GM18519 (cell line): ENCODE results near the gene C1orf94.

ENCODE experiments used
- ATAC-seq: cut with Tn5 transposase; IDR thresholded peaks from one replicate; pipeline ENCODE4 v1.9.1; 2021; ENCODE audit warnings: mild to moderate bottlenecking, moderate library complexity; ENCODE audit not compliant: unreplicated experiment, low FRiP score

Gene C1orf94, protein sequence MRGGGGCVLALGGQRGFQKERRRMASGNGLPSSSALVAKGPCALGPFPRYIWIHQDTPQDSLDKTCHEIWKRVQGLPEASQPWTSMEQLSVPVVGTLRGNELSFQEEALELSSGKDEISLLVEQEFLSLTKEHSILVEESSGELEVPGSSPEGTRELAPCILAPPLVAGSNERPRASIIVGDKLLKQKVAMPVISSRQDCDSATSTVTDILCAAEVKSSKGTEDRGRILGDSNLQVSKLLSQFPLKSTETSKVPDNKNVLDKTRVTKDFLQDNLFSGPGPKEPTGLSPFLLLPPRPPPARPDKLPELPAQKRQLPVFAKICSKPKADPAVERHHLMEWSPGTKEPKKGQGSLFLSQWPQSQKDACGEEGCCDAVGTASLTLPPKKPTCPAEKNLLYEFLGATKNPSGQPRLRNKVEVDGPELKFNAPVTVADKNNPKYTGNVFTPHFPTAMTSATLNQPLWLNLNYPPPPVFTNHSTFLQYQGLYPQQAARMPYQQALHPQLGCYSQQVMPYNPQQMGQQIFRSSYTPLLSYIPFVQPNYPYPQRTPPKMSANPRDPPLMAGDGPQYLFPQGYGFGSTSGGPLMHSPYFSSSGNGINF

DNA sequence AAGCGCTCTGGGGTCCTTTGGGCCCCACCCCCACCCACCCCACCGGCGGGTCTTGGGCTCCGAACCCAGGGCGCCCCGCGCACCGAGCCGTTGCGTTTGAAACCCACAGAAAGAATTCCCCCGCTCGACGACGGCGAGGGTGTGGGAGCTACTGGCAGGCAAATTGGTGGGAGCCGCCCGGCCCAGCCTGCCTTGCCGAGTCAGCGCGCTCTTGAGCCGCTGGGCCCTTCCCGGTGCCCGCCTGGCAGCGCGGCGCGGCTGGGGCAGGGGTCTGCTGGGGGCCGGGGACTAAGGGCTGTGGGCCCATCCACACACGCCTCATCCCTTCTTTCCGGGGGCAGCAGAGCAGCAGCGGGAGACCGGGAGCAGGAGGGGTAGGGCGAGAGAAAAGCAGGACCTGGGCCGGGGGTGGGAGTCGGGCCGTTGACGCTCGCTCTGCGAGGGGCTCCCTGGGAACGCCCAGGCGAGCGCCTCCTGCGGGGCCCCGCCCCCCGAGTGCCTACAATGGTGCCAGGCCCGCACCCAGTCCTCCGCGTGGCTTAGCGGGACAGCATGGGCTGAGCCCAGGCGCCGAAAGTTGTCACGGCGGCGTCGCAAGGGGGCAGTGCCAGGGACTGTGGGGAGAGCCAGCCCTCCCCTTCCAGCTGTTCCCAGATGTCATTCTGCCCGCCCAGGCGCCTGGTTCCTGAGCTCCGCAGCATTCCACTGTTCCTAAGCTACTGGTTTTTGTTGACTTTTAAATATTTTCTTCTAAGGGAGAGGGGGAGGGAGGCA is at the start of gene C1orf94:
Gene C1orf94, plus strand, starts transcription at position 78 of the 774 bp plus-strand sequence. CDS start 883 bp downstream, outside the sequence.
- no peak for ATAC-seq

DNA sequence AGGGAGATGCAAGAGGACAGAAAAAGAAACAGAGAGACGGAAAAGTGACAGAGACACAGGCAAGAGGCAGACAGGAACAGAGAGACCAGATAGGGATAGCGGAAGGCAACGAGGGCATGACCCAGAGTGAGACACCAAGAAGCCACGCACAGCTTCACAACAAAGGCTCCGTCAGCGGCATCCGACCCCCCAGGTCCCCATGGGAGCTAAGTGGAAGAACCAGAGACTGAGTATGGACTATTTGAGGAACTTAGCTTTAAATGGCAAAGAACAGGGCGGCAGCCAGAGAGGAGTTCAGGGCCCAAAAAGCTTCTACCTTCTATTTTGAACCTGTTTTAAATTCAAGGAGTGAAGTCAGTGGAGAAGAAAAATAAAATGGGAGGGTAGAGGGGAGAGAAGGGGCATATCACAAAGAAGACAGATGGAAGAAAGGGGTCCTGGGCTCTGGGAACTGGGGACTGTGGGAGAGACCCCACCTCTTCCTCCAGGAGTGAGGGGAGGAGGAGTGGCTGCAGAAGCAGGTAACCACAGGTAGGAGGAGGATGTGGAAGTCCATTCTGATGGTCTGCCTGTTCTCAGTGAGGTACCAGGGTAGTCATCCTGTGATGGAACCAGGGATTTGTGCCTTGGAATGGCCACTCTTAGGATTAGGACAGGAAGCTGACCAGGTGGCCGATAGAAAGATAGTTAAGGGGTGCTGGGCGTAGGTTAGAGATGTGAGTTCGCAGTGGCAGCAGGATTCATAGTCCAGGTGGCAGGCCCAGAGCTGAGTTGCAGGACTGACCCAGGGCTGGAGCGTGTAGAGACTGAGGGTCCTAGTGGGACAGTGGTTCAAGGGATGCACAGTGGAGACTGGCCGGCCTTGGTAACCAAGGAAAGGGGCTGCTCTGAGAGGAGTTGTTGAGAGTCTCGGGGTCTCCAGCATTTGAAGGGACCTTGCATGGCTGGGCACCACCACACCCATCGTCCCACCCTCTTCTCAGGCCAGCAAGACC is 49.4 kb upstream of the C1orf94 start:
- no peak for ATAC-seq

DNA sequence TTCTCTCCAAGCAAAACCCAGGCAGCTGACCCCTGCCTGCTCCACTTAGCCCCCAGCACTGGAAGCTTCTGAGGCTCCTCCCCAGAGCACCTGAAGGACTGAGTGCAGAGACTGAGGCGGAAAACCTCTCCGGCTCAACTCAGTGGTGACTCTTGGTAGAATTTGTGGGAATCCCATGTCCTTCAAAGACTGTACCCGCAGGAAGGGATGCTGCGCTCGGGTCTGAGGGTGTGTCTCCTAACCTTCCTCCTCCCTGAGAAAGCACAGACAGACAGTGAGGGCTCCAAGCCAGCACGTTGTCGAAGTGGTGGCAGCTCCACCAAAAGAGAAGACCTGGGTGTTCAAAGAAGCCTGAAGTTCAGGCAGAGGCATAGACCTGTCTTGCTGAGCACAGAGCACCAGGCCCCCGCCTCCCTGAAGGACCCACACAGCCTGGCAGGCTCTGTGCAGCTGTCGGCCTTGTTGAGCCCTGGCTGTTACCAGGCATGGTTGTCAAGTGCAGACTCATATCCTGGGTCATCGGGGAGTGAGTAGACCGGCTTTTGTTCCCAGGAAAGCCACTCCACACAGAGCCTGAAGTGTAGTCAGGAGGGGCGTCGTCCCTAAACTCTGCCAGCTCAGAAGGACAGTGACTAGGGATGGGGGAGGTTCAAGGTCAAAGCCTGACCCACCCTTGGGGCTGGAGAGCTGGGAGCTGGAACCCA is 48.4 kb upstream of the C1orf94 start:
- no peak for ATAC-seq

DNA sequence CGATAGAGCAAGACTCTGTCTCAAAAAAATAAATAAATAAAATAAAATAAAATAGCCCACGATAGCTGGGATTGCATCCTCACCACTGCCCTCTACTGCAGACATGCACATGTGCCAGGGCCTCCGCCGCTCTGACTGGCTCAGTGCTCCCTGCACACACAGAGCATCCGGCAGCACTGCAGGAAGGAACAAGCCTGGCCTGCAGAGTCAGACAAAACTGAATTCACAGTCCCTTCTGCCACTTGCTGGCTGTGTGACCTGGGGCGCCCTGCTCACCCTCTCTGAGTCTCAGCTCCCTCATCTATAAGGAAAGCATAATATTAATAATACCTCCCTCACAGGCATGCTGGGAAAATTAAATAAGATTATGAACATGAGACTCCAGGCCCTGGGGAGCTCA is 47.1 kb upstream of the C1orf94 start:
- no peak for ATAC-seq

DNA sequence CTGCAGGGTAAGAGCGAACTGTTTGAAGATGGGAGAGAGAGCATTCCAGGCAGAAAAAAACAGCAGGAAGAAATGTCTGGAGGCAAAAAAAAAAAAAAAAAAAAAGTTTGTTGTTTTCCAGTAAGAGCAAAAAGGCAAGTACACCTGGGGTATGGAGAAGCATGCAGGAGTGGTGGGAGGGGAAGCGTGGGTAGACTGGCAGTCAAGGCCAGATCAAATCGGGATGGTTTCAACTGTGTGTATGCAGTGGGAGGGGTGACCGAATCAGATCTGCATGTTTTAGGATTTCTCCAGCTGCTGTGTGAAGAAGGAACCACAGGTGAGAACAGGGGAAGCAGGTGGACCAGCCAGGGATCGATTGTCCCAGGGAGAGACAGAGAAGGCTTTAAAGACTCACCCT is 46.4 kb upstream of the C1orf94 start:
- ATAC-seq = no peak

DNA sequence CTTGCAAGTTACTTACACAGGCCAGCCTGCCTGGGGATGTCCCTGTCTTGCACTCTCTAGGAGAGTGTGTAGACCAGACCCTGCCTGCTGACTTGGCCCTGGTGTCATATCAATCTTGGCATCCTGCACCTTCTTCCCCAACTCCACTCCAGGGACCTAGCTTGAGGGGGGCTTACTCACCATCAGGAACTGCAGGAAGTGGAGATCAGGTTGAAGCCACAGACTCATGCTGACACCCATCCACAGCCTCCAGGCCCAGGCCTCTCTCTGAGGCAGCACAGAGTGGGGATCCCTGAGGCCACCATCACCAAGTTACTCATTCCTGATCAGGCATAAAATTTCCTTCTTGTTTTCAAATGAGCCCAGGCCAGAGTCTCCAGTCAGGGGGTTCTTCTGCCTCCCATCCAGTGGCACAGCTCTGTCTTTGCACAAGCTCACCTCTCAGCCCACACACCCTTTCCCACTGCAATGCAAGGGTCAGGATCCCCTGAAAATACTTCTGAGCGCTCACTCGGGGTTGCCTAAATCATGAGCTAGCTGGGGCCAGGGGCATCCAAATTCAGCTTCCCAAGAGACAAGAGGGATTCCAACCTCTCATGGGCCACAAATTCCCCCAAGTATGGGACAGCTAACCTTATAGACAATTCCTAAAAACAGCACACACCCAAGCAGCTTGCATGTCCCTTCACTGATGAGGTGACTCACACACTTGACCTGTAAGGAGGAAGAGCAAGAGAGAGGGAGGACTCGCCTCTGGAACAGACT is 45.1 kb upstream of the C1orf94 start:
- no peak for ATAC-seq

DNA sequence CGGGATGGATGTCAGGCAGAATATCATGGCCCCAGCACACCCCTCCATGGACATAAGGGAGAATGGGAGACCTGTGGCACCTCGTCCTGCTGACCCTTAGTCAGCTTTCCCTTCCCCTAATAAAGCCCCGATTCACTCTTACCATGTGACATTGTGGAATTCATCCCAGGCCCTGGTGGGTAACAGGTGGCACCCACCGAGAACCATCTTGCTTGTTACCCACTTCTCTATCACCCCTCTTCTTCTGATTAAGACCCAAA is 44.6 kb upstream of the C1orf94 start:
- ATAC-seq = no peak

DNA sequence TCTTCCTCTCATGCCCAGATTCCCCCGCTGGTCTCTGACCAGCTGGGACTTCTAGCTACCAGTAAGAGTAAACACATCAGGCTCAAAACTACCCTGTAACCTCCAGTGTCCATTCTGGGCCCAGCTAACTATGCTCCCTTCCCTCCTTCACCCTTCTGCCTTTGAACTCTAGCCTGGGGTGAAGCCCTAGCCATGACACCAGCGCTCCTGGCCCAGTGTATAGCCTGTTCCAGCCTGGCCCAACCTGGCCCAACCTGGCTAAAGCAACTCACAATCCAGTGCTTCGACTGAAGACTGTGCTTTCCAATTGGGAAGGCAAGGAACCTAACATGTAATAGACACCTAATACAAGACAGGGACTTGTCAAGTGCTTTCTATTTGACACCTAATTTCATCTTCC is 39.3 kb upstream of the C1orf94 start:
- ATAC-seq = no peak

DNA sequence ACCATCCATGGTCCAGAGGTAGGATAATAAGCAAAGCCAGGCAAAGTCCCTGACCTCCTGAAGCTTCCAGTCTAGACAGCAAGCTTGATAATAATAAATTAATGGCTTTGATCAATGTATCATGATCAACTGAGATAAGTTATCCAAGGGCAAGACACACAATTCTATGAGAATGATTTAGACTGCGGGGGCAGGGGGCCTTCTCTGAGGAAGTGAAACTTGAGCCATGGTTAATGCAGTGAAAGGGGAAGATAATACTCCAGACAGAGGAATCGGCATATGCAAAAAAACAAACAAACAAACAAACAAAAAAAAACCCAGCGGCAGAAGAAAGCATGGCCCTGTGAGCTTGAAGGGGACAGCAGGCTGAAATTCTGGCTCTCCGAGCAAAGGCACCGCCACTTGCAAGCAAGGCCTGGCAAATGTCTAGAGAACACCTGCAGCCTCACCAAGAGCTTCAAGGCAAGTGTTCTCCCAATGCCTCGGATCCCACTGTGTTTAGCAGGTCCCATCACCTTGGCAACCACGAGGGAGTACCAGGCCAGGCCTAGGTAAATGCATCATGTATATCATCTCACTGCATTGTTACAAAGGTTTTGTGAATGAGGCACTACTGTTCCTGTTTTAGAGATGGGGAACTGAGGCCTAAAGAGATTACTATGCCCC is 36.6 kb upstream of the C1orf94 start:
- ATAC-seq = no peak

DNA sequence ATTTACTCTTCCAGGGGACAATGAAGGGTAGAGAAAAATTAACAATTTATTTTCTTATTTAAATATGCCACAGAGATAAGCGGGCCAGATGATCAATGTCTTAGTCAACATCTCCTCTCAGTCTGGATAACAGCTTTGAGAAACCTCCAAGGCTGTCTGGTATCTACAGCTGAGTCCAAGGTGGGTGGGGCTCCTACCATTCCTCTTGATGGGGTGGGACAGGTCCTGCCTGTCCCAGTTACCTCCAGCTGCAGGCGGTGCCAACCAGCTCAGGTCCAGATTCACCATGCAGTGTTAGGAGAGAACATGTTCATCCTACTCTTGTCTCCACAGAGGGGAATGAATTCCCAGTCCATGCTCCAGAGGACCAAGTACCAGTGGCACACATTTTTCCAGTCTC is 32.7 kb upstream of the C1orf94 start:
- ATAC-seq = no peak

DNA sequence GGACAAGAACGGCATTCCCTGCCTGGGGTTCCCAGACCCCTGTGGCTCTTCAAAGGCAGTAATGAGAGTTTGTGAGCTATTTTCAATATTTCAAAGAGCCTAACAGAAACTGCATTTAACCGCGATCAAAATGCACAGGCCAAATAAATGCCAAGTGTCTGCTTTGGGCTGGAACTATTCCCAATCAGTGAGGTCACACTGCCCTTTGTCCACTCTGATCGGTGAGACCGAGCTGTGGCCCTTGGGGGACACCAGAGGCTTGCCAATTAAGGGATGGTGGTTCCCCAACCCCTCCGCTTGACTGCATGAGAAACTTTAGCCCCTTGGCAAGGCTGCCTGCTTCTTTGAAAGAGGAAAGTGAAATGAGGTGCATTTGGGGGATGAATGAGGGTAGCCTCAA is 31.9 kb upstream of the C1orf94 start:
- ATAC-seq = no peak

DNA sequence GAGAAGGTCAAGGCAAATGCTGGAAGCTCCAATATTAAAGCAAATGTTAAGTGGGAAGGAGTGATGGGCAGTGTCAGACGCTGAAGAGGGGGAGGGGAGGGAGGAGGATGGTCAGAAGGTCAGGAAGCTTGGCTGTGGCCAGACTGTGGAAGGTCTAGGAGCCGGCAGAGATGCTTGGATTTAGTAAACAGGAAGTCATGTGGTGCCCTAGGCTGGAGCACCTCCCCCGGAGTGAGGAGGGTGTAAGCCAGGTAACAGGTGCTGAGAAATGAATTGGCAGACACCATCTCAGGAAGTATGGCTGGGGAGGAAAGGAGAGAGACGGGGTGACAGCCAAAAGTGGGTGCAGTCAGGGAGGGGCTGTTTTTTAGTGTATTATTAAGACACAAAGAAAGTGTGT is 29.4 kb upstream of the C1orf94 start:
- ATAC-seq = no peak

DNA sequence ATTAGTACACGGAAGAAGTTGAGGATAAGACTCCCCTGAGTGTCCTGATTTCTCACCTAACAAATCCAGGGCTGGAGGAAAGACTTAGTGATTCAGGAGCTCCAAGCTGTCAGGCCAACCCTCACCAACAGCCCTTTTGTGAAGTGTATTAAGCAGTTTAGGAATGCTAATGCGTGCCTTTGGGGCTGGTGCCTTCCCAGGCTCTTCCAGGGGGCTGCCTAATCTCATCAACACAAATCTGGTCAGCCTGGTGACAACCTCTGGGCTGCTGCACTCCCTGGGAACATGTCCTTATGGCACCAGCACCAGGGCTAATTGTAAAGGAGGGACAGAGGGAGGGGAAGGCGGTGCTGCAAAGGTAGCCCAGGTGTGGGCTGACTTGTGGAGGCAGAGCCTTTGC is 27.2 kb upstream of the C1orf94 start:
- no peak for ATAC-seq

DNA sequence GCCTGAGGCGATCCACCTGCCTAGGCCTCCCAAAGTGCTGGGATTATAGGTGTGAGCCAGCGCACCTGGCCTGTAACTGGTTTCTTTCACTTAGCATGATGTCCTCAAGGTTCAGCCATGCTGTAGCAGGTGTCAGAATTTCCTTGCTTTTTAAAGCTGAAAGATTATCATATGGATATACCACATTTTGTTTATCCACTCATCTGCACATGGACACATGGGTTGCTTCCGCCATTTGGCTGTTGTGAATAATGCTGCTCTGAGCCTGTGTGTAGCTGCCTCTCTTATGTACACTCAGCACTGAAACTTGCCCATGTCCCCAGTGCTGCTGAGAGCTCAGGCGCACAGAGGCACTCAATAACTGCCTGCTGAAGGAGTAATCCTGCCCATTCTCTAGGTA is 23.5 kb upstream of the C1orf94 start:
- no peak for ATAC-seq

DNA sequence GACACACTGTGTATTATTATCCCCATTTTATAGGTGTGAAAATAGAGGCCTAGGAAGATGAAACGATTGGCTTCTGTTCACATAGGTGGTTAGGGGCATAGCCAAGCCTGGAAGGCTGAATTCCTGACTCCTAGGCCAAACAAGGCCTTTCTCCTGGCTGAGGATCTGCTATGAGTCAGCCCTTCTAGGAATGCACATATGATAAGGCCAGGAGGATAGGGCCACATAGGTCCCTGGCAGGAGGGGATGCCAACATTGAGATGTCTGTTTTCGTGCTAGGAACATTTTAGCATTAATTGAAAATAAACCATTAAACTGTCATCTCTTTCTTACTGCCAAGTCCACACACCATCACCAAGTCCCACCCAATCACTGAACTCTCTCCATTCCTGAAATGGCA is 20.8 kb upstream of the C1orf94 start:
- no peak for ATAC-seq

DNA sequence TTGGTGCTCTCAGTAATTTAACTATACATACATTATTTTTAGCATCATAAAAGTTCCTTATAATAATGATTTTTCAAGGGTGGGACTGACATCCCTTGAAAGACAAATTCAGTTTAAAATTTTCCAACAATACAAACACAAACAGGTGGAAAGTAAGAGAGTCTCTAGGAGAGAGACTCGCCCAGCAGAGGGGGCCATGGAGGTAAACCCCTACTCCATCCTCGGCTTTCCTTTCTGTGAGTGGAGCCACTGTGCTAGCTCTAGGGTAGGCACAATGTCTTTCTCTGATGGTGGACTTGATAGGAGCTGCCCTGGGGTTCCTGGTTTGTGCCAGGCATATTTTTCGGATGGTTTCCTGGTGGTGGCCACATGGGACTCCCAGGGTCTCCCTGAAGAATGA is 20.0 kb upstream of the C1orf94 start:
- ATAC-seq = no peak

DNA sequence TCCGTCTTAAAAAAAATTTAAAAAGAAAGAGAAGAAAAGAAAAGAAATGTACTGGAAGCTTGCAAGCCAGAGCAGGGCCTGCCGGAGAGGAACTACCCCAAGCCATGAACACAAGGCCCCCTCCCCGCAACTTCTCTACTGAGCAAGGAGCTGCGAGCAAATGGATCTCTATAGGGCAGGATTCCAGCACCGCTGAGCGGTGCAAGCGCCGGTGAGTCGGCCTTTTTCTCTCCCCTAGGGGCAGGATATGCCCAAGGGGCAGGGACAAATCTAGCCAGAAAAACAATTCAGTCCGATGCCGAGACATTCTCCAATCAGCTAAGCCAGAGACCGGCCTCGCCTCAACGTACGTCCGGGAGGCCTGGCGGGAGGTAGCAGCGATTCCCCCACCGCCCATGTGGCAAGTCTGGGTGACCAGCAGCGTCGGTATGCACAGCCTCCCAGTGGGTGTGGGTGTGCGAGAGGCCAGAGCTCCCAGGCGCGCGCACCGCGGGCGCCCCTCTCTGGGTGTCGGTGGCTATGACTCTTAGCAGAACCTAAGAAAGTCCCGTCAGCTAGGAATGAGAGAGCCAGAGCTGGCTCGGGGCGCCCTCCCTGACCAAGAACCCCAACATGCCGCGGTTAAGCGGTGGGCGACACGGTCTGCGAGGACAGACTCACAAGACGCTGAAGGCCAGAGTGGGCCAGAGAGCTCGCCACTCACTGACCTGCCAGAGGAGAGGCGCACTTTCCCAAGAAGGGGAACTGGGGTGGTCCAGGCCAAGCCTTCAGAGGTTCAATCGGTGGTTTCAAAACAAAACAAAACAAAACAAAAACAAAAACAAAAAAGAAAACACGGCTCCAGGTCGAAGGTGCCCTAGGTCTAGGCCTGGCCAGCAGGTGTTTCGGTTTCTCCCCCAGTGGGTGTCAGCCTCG is 13.6 kb upstream of the C1orf94 start:
- no peak for ATAC-seq
